Measurements from ENCODE around the gene PHF1.

Gene PHF1

DNA sequence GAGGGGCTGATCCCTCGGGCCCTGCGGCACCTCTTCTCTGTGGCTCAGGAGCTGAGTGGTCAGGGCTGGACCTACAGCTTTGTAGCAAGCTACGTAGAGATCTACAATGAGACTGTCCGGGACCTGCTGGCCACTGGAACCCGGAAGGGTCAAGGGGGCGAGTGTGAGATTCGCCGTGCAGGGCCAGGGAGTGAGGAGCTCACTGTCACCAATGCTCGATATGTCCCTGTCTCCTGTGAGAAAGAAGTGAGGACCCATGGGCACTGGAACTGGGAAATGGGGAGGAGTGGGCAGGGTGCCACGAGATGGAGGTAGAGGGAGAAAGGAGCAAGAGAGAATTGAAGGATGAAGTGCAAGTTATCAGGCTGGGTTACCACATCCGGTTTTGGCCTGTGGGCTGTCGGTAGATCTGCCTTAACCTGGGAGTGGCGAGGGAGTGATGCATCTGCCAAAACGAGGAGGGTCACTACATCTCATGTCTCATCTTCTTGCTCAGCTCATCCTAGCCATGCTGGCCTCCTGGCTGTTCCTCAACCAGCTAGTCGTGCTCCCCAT lies 5.4 kb upstream of the PHF1 start:
- H3K4me3 ChIP-seq (ENCODE audit: low read depth, low read length, poor library complexity, severe bottlenecking): no peak overlapping the region
- no peaks in the 10 kb centered on the region for H3K9me2 ChIP-seq (ENCODE audit: low read depth, low read length)
- H3K27me3 ChIP-seq (ENCODE audit: insufficient read depth, low read length): no peaks in the 10 kb centered on the region
- peaks cover 10% of the 10 kb centered on the region; the same call in 1 of the 2 replicates for H3F3A ChIP-seq (ENCODE audit: insufficient read depth, low read length)
- no peak overlapping the region for H3K9ac ChIP-seq (ENCODE audit: low read length)
- no peaks in the 10 kb centered on the region for H3K79me2 ChIP-seq (ENCODE audit: insufficient read depth, low read length)
- no peak overlapping the region for H3K27ac ChIP-seq (ENCODE audit: low read depth, low read length, poor library complexity, severe bottlenecking)
- no peaks in the 10 kb centered on the region for H4K20me1 ChIP-seq (ENCODE audit: insufficient read depth, low read length)
- H3K36me3 ChIP-seq (ENCODE audit: insufficient read depth, low read length): peaks cover 79% of the 10 kb centered on the region
- H3K4me2 ChIP-seq (ENCODE audit: low read length): no peak overlapping the region
- TF ChIP-seq EZH2 (IDR thresholded peaks at IDR 0.05; ENCODE audit: borderline replicate concordance, low read length): no peak
- TF ChIP-seq, protein P1, sequence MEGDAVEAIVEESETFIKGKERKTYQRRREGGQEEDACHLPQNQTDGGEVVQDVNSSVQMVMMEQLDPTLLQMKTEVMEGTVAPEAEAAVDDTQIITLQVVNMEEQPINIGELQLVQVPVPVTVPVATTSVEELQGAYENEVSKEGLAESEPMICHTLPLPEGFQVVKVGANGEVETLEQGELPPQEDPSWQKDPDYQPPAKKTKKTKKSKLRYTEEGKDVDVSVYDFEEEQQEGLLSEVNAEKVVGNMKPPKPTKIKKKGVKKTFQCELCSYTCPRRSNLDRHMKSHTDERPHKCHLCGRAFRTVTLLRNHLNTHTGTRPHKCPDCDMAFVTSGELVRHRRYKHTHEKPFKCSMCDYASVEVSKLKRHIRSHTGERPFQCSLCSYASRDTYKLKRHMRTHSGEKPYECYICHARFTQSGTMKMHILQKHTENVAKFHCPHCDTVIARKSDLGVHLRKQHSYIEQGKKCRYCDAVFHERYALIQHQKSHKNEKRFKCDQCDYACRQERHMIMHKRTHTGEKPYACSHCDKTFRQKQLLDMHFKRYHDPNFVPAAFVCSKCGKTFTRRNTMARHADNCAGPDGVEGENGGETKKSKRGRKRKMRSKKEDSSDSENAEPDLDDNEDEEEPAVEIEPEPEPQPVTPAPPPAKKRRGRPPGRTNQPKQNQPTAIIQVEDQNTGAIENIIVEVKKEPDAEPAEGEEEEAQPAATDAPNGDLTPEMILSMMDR (IDR thresholded peaks at IDR 0.05; ENCODE audit: low read length): no peak
- H3K9me3 ChIP-seq (ENCODE audit: low read length): no peaks in the 10 kb centered on the region
- H3K4me1 ChIP-seq (ENCODE audit: insufficient read depth, low read length, severe bottlenecking): peaks cover 11% of the 10 kb centered on the region
- H2AFZ ChIP-seq (ENCODE audit: low read length): no peak overlapping the region

DNA sequence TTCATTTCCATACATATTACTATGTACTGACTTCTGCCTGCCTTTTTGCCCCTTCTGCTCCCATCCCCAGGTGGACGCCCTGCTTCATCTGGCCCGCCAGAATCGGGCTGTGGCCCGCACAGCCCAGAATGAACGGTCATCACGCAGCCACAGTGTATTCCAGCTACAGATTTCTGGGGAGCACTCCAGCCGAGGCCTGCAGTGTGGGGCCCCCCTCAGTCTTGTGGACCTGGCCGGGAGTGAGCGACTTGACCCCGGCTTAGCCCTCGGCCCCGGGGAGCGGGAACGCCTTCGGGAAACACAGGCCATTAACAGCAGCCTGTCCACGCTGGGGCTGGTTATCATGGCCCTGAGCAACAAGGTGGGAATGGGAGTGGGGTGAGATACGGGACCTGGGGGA lies 4.7 kb upstream of the PHF1 start:
- peaks cover 73% of the 10 kb centered on the region for H3K36me3 ChIP-seq (ENCODE audit: insufficient read depth, low read length)
- H4K20me1 ChIP-seq (ENCODE audit: insufficient read depth, low read length): no peaks in the 10 kb centered on the region
- no peak overlapping the region for H3K9ac ChIP-seq (ENCODE audit: low read length)
- no peaks in the 10 kb centered on the region for H3K9me2 ChIP-seq (ENCODE audit: low read depth, low read length)
- H3K4me1 ChIP-seq (ENCODE audit: insufficient read depth, low read length, severe bottlenecking): peaks cover 12% of the 10 kb centered on the region
- H3K9me3 ChIP-seq (ENCODE audit: low read length): no peaks in the 10 kb centered on the region
- no peak overlapping the region for H3K4me2 ChIP-seq (ENCODE audit: low read length)
- peaks cover 10% of the 10 kb centered on the region; the same call in 1 of the 2 replicates for H3F3A ChIP-seq (ENCODE audit: insufficient read depth, low read length)
- H3K27ac ChIP-seq (ENCODE audit: low read depth, low read length, poor library complexity, severe bottlenecking): no peak overlapping the region
- H2AFZ ChIP-seq (ENCODE audit: low read length): no peak overlapping the region
- H3K4me3 ChIP-seq (ENCODE audit: low read depth, low read length, poor library complexity, severe bottlenecking): no peak overlapping the region
- H3K27me3 ChIP-seq (ENCODE audit: insufficient read depth, low read length): no peaks in the 10 kb centered on the region
- TF ChIP-seq, protein P1 (IDR thresholded peaks at IDR 0.05; ENCODE audit: low read length): no peak
- TF ChIP-seq EZH2 (IDR thresholded peaks at IDR 0.05; ENCODE audit: borderline replicate concordance, low read length): no peak
- H3K79me2 ChIP-seq (ENCODE audit: insufficient read depth, low read length): no peaks in the 10 kb centered on the region

GRCh38 chr6:33407132-33407718 lies 3.6 kb upstream of the PHF1 start:
- Histone ChIP-seq H4K20me1 (ENCODE audit: insufficient read depth, low read length) (no peaks in the 10 kb centered on the region), H3K9ac (ENCODE audit: low read length) (no peak overlapping the region), H3K27me3 (ENCODE audit: insufficient read depth, low read length) (no peaks in the 10 kb centered on the region), H2AFZ (ENCODE audit: low read length) (no peak overlapping the region), H3K9me2 (ENCODE audit: low read depth, low read length) (no peaks in the 10 kb centered on the region), H3K27ac (ENCODE audit: low read depth, low read length, poor library complexity, severe bottlenecking) (no peak overlapping the region), H3K4me2 (ENCODE audit: low read length) (no peak overlapping the region), H3K9me3 (ENCODE audit: low read length) (no peaks in the 10 kb centered on the region), H3K36me3 (ENCODE audit: insufficient read depth, low read length) (peaks cover 64% of the 10 kb centered on the region), H3K4me3 (ENCODE audit: low read depth, low read length, poor library complexity, severe bottlenecking) (no peak overlapping the region), H3F3A (ENCODE audit: insufficient read depth, low read length) (peaks cover 10% of the 10 kb centered on the region; the same call in 1 of the 2 replicates), H3K4me1 (ENCODE audit: insufficient read depth, low read length, severe bottlenecking) (peaks cover 20% of the 10 kb centered on the region), H3K79me2 (ENCODE audit: insufficient read depth, low read length) (no peaks in the 10 kb centered on the region)
- TF ChIP-seq, protein P1 (IDR thresholded peaks at IDR 0.05; ENCODE audit: low read length): no peak
- TF ChIP-seq EZH2 (IDR thresholded peaks at IDR 0.05; ENCODE audit: borderline replicate concordance, low read length): no peak

Data from OCI-LY1 (cell line).